ELF-1 (cell line): ENCODE results near the gene ZNF319.
"Not testable (repeated sequence)": the region's sequence is repeated elsewhere in the genome, so short reads cannot be mapped to it uniquely, and the experiment has no call there.

ENCODE experiments used
- DNase-seq: peaks from one replicate; pipeline ENCODE4 v3.0.0-alpha.2; 2016; ENCODE audit warnings: low read depth, low spot score

Gene ZNF319

DNA sequence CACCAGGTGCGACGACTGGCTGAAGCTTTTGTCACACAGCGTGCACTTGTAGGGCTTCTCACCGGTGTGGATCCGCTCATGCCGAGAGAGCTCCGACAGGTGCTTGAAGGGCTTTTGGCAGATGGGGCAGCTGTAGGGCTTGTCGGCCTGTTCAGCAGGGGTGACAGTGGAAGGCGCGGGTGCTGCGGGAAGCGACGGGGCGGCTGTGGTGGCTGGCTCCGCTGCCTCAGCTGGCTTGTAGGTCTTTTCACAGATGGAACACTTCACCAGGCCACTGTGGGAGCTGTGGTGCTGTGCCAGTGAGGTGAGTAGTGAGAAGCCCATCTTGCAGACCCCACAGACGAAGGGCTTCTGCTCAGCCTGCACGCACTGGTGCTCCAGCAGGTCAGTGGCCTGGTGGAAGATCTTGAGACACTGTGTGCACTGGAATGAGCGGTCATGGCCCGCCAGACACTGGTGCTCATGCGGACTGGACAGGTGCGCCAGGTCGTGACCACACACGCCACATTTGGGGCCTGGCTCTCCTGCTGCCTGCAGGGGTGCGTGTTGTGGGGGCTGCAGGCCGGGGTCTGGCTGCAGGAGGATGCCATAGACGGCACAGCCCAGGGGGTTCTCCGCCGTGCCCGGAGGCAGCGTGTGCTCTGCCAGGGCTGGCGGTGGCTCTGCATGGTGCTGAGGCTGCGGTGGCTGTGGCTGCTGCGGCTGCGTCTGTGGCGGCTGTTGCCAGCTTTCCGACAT, 2.8 kb downstream of the ZNF319 start:
- DNase-seq, result no peak

DNA sequence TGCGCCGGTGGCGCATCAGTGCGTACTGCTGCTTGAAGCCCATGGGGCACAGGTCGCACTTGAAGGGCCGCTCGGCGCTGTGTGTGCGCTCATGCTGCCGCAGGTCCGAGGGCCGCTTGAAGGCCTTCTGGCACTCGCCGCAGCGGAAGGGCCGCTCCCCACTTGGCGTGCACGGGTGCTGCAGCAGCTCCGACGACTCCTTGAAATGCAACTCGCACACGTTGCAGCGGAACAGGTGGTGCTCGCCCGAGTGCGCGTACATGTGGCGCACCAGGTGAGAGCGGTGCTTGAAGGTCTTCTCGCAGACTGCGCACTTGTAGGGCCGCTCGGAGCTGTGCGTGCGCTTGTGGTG, 3.3 kb downstream of the ZNF319 start:
- DNase-seq, result no peak

DNA sequence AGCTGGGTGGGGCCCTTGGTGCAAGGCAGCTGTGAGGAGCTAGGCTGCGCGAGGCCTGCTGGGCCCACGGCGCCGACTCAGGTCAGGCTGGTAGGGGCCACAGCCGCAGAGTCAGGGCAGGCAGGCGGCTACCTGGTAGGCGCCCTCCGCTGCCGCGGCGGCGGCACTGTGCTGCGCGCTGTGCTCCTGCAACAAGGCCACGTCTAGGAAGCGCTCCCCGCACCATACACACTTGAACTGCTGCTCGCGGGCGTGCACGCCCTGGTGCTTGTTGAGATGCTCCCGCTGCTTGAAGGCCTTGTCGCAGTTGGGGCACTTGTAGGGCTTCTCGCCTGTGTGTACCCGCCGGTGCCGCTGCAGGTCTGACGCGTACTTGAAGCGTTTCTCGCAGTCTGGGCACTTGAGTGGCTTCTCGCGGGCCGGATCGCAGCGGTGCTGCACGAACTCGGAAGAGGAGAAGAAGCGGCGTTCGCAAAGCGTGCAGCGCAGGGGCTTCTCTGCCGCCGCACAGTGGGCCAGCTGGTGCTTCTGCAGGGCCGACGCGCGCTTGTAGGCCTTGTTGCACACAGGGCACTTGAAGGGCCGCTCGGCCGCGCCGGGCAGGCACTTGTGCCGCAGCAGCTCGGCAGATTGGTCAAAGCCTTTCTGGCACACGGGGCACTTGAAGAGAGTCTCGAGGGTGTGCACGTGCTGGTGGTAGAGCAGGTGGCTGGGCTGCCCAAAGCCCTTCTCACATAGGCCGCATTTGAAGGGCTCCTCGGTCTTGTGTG, 3.9 kb downstream of the ZNF319 start:
- DNase-seq, result no peak

- no peak for DNase-seq
Measured at GRCh38 chr16:57995721-57996405, 4.6 kb downstream of the ZNF319 start.

DNA sequence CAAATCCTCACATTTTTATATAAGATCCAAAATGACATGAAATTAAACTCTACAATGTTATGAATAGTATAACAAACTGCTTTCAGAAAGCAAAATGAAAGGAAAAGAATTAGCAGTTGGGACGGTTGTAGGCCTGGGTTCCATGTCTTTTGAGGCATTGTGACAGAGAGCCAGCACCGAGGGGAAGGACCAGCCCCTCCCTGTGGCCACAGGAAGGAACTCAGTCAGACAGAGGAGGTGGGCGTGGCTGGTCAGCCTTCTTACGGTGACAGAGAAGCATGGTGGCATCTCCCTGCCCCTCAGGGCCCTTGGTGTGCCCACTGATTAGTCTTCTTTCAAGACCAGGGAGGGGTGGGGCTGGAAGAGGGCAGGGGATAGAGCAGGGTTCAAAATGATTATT, 5.7 kb downstream of the ZNF319 start:
- peak; percentile 74 for DNase-seq

- DNase-seq, result no peak
Measured at GRCh38 chr16:57994361-57994760, 6.1 kb downstream of the ZNF319 start.

DNA sequence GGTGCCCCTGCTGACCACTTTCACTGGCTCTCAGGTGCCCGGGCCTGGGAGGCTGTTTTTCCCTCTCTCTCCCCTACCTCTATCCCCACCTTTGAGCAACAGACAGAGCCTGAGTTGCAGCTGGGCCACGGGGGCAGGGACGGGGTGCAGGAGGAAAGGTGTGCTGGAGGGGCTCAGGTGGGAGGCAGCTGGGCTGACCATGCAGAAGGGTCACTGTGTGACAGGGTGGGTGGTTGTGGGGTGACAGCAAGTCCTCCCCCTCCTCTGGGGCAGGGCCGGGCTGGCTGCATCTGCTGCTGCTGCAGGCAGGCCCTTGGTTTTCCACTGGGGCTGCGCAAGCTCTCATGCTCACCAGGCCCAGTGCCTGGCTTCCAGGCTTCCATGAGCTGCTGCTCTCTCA, 6.6 kb downstream of the ZNF319 start:
- DNase-seq, result no peak

DNA sequence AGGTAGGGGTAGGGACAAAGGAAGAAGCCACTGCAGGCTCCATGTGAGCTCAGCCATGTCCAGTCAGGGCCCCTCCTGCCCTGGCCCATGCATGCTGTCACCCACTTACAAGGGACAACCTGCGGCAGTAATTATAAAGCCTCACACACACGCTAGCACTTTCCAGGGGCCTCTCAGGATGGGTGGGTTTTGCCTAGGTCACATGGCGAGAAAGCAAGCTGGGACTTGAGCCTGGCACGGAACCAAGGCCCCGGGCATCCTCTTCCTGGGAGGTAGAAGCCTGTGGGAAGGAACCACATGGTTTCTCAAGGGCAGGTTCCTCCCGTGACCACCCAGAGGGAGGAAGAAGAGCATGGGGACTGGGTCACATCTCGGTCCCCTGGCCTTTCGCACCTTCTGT, 7.0 kb downstream of the ZNF319 start:
- DNase-seq, result no peak

DNA sequence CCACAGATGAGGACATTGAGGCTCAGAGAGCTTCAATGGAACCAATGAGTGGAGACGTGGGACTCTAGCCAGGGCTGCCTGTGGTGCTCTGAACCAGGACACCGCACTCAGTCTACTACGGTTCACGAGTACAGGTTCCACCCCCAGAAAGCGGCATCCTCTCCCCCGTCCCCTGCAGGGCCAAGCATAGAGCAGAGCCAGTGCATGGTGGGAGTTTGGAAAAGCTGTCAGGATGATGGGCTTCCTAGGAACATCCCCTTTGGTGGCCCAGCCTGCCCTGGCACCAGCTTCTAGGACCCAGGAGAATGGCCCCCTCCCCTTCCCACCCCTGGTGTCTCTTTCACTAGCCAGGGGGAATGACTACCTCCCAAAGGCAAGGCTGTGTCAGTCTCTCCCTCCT, 8.4 kb downstream of the ZNF319 start:
- no peak for DNase-seq

GRCh38 chr16:57991551-57992059, 8.9 kb downstream of the ZNF319 start:
- no peak for DNase-seq

- no peak for DNase-seq
Measured at GRCh38 chr16:57988929-57989328, 11.5 kb downstream of the ZNF319 start.

GRCh38 chr16:57987441-57988177, 12.9 kb downstream of the ZNF319 start:
- DNase-seq, result no peak

- no peak for DNase-seq
Measured at GRCh38 chr16:57986196-57986595, 14.3 kb downstream of the ZNF319 start.

DNA sequence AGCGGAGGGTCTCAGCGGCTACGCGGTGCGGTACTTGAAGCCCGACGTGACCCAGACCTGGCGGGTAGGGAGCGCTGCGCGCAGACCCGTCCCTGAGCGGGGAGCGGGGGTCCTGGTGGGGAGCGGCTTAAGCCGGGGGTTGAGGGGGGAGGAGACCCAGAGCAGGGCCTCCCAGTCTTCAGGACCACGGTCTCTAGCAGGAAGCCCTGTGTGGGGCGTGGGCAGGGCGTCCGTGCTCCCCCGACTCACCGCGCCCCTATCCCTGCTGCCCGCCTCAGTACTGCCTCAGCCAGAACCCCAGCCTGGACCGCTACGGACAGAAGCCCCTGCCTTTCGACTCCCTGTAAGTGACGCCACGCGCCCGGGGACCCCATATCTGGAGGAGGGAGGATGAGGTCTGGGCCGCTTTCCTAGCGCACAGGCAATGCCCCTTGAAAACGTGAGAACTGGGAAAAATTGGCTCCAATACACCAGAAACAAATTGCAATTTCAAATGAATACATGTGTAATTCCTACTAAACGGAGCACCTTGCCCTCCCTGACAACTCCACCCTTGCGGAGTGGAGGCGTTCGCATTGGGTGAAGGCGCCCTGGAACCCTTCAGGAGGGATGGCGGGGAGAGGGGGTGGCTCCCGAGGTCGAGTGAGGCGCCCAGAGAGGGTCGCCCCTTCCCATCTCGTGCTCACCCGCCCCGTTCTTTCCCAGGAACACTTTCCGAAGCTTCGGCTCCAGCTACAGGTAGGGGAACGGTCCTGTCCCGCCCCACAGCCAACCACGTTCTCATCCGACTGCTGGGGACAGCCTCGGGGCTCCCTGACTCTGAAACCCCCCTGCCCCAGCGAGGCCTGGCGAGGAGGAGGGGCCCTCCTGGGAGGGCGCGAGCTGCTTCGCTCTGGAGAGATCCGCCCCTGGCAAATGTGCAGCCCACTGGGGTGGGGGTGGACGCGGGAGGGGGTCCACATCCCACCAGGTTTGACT, 15.0 kb downstream of the ZNF319 start:
- DNase-seq, result peak; percentile 43

DNA sequence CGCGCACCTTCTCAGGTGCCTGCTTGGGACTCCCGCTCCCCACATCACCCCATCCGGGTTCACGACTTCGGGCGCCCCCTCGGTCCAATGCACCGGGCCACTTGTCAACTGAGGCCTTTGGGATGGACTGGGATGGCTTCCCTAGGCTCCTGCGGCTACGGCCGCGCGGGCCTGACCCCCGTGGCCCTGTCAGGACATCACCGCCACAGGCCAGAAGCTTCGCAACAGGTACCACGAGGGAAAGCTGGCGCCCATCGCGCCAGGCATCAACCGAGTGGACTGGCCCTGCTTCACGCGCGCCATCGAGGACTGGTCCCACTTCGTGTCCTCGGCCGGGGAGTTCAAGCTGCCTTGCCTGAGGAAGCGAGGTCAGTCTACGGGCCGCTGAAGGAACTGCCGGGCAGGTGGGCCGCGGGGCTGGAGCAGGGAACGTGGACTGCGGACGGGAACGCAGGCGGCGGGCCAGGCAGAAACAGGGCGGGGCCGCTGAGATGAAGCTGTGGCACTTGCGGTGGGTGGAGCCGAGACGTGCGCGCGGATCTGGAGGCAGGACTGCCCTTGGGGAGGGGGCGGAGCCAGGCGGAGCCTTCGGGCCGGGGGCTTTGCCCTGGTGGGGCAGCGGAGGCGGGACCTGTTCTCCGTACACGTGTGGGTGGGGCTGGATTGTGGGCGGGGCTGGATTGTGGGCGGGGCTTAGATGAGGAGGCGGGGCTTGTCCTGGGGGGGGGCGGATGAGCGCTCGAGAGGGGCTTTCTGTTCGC, 15.8 kb downstream of the ZNF319 start:
- DNase-seq, result peak; percentile 93

DNA sequence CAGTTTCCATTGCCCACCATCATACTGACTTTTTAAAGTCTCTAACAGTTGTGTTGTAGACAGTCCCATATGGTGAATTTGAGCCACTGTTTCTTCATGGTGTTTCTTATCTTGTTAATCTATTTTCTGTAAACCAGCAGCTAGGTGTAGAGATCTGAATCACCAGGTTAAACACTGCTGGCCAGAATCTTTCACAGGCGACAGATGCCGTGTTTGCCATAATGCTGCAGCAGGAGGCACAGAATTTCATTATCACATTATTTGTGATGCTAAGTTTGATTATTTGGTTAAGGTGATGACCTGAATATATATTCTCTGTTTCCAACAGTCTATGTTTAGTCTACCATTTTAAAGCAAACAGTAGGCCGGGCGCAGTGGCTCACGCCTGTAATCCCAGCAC, 18.1 kb downstream of the ZNF319 start:
- no peak for DNase-seq

- DNase-seq, result no peak
Measured at GRCh38 chr16:57981636-57982035, 18.8 kb downstream of the ZNF319 start.

- no peak for DNase-seq
Measured at GRCh38 chr16:57979006-57979585, 21.4 kb downstream of the ZNF319 start.

- DNase-seq, result not testable (repeated sequence)
Measured at GRCh38 chr16:57978070-57978465, 22.4 kb downstream of the ZNF319 start.
